ENCODE measurements around the gene IFNAR1. TPM values are rescaled to one million over a fixed set of nuclear protein-coding genes. Genes with fewer than 3 reads are reported as not detected.

IFNAR1 gene
- total and polyA plus RNA-seq, 9 of the 15 experiments (the other 6 are each of a cell fraction or from before 2014, with no cell fraction given), result 8.6 to 31.8 (median 14.8) TPM

GRCh38 chr21:33324291-33325221 lies at the start of gene IFNAR1 (continued):
- TF ChIP-seq ZNF282 (CRISPR knock-in tag; IDR thresholded peaks at IDR 0.05) (no peak), SREBF1 (IDR thresholded peaks at IDR 0.05; ENCODE audit: borderline replicate concordance, low read depth, low read length) (0 out of 2 replicates have a peak, but pooled peaks have one; percentile 65), KAT8 (IDR thresholded peaks at IDR 0.05; ENCODE audit: low read depth) (no peak), NCOA1 (IDR thresholded peaks at IDR 0.05; ENCODE audit: low read depth) (0 out of 2 replicates have a peak, but pooled peaks have one; percentile 33), XRCC5 (IDR thresholded peaks at IDR 0.05; ENCODE audit: low read depth, low read length) (no peak; the same call in 1 of the 2 replicates), TAF1 (IDR thresholded peaks at IDR 0.05; ENCODE audit: control insufficient read depth, extremely low read depth, insufficient read depth, low read length, severe bottlenecking) (peak; percentile 75), ZBTB34 (CRISPR knock-in tag; IDR thresholded peaks at IDR 0.05) (no peak), IRF9 (tag; IDR thresholded peaks at IDR 0.05) (0 out of 2 replicates have a peak, but pooled peaks have one; percentile 23), ZNF780A (CRISPR knock-in tag; IDR thresholded peaks at IDR 0.05) (no peak), PHF8 (IDR thresholded peaks at IDR 0.05; ENCODE audit: borderline replicate concordance, low read length) (peak; percentile 98), MYC (IDR thresholded peaks at IDR 0.05; ENCODE audit: low read depth, low read length) (peak; percentile 91), MYC (CRISPR knock-in tag; IDR thresholded peaks at IDR 0.05; ENCODE audit: borderline replicate concordance, low read depth) (peak; percentile 71; the same call in 1 of the 2 replicates), RBM39 (optimal IDR thresholded peaks at IDR 0.05; ENCODE audit: low read depth, low read length) (no peak), DMBX1 (CRISPR knock-in tag; IDR thresholded peaks at IDR 0.05; ENCODE audit: borderline replicate concordance) (no peak), HMG20A (CRISPR knock-in tag; conservative IDR thresholded peaks at IDR 0.05) (no peak), RCOR1 (IDR thresholded peaks at IDR 0.05; ENCODE audit: borderline replicate concordance in 1 of 2, low read depth in 2 of 2, low read length in 2 of 2) (peak in 1 of 2 experiments; percentile 56; a peak in 3 of 4 replicates), EZH2 (IDR thresholded peaks at IDR 0.05; ENCODE audit: borderline replicate concordance, low read depth, low read length) (no peak), ADNP (tag; IDR thresholded peaks at IDR 0.05) (no peak), CBFA2T3 (IDR thresholded peaks at IDR 0.05) (peak; percentile 39; the same call in 1 of the 2 replicates), ZNF444 (CRISPR knock-in tag; IDR thresholded peaks at IDR 0.05) (no peak), JUND (IDR thresholded peaks at IDR 0.05; ENCODE audit: borderline replicate concordance, low read depth, low read length) (peak; percentile 60; the same call in 1 of the 2 replicates), JUND (tag; IDR thresholded peaks at IDR 0.05; ENCODE audit: borderline replicate concordance, low read depth, low read length) (no peak; the same call in 2 of the 3 replicates), ARID3B (CRISPR knock-in tag; IDR thresholded peaks at IDR 0.05; ENCODE audit: borderline replicate concordance) (peak; percentile 74; the same call in 1 of the 2 replicates), CBX3 (IDR thresholded peaks at IDR 0.05; ENCODE audit: borderline replicate concordance in 1 of 2, low read length in 2 of 2) (0 out of 3 replicates have a peak, but pooled peaks of 1 of the 2 experiments have one; percentile 9)
